ENCODE data around the gene INAFM1. TPM values are rescaled to one million over a fixed set of nuclear protein-coding genes. Genes with fewer than 3 reads are reported as not detected.

Gene INAFM1
- total and polyA plus RNA-seq, 9 of the 15 experiments (the other 6 are each of a cell fraction or from before 2014, with no cell fraction given), result 0.71 to 30.9 (median 3.1) TPM

- TF ChIP-seq HDAC6 (IDR thresholded peaks at IDR 0.05; ENCODE audit: low read depth, low read length) (no peak), ATF2 (CRISPR knock-in tag; IDR thresholded peaks at IDR 0.05) (no peak), STAG1 (CRISPR knock-in tag; IDR thresholded peaks at IDR 0.05; ENCODE audit: borderline replicate concordance) (no peak), MLLT1 (IDR thresholded peaks at IDR 0.05) (peak; percentile 93 to 94), NR3C1 (CRISPR knock-in tag; IDR thresholded peaks at IDR 0.05) (no peak), MEIS2 (IDR thresholded peaks at IDR 0.05; ENCODE audit: partially characterized antibody) (no peak), POU5F1 (IDR thresholded peaks at IDR 0.05; ENCODE audit: borderline replicate concordance, low read depth, low read length, partially characterized antibody) (no peak), TCFL5 (CRISPR knock-in tag; conservative IDR thresholded peaks at IDR 0.05) (no peak), SIN3B (IDR thresholded peaks at IDR 0.05; ENCODE audit: low read depth) (0 out of 2 replicates have a peak, but pooled peaks have one; percentile 40), POLR3G (IDR thresholded peaks at IDR 0.05; ENCODE audit: extremely low read depth, insufficient read length, insufficient replicate concordance) (no peak), SRSF9 (IDR thresholded peaks at IDR 0.05; ENCODE audit: borderline replicate concordance, low read depth, low read length) (no peak), SAFB (IDR thresholded peaks at IDR 0.05; ENCODE audit: borderline replicate concordance, low read depth, low read length) (peak; percentile 69; the same call in 1 of the 2 replicates), MTA1 (IDR thresholded peaks at IDR 0.05; ENCODE audit: borderline replicate concordance) (no peak), KAT7 (CRISPR knock-in tag; IDR thresholded peaks at IDR 0.05; ENCODE audit: borderline replicate concordance) (0 out of 2 replicates have a peak, but pooled peaks have one; percentile 18), RBM22 (IDR thresholded peaks at IDR 0.05; ENCODE audit: low read depth, low read length, poor library complexity, severe bottlenecking) (peak; percentile 81), ATF7 (IDR thresholded peaks at IDR 0.05) (no peak), E2F8 (IDR thresholded peaks at IDR 0.05; ENCODE audit: low read depth, partially characterized antibody) (no peak), ZNF785 (CRISPR knock-in tag; IDR thresholded peaks at IDR 0.05) (no peak), ZNF133 (CRISPR knock-in tag; IDR thresholded peaks at IDR 0.05) (no peak), ZNF3 (CRISPR knock-in tag; IDR thresholded peaks at IDR 0.05) (no peak), SMAD4 (CRISPR knock-in tag; conservative IDR thresholded peaks at IDR 0.05) (no peak; the same call in none of the 2 replicates), ZNF217 (CRISPR knock-in tag; IDR thresholded peaks at IDR 0.05) (no peak), TEAD4 (IDR thresholded peaks at IDR 0.05; ENCODE audit: low read length) (no peak), TEAD4 (CRISPR knock-in tag; IDR thresholded peaks at IDR 0.05; ENCODE audit: borderline replicate concordance) (no peak)
These were observed 44.4 kb upstream of the INAFM1 start (continued) for GRCh38 chr19:47230054-47230920.

Data from K562 (cell line).